Astrocyte of the spinal cord (primary cell): ENCODE results near the gene PLEKHA1.

Source experiments
- DNase-seq: peaks from one replicate; pipeline ENCODE4 v3.0.0; 2011; ENCODE audit warnings: low read depth, low spot score
- H3K4me3 ChIP-seq: 2 replicates; pipeline ENCODE4 v1.5.1; 2011; ENCODE audit warnings: low read depth, mild to moderate bottlenecking, low read length, moderate library complexity
- in situ Hi-C: cut with HindIII; loops from 2 replicates; pipeline ENCODE4 v1.10.0; 2017; ENCODE audit warnings: low sequenced_read_pairs
- TF ChIP-seq, protein P1 (sequence below): IDR thresholded peaks from 2 replicates; pipeline ENCODE4 v1.5.1; 2012; ENCODE audit warnings: low read depth, mild to moderate bottlenecking, low read length, inconsistent platforms

The PLEKHA1 gene

DNA sequence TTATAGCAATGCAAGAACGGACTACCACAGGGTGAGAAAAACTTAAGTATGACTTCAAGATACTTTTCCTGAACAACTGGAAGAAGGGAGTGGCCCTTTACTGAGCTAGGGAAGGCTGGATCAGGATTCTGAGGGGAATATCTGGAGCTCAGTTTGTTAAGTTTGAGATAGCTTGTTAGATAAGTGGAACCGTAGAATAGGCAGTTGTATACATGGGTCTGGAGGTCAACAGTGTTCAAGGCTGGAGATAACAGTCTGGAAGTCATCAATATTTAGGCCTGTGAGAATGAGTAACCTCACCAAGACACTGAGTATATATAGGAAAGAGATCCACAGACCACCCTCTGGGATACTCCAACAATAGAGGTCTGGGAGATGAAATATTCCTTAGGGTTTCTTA lies 7.2 kb downstream of the PLEKHA1 start:
- DNase-seq: no peak
- in situ Hi-C loops: no loop called here
- TF ChIP-seq, protein P1, sequence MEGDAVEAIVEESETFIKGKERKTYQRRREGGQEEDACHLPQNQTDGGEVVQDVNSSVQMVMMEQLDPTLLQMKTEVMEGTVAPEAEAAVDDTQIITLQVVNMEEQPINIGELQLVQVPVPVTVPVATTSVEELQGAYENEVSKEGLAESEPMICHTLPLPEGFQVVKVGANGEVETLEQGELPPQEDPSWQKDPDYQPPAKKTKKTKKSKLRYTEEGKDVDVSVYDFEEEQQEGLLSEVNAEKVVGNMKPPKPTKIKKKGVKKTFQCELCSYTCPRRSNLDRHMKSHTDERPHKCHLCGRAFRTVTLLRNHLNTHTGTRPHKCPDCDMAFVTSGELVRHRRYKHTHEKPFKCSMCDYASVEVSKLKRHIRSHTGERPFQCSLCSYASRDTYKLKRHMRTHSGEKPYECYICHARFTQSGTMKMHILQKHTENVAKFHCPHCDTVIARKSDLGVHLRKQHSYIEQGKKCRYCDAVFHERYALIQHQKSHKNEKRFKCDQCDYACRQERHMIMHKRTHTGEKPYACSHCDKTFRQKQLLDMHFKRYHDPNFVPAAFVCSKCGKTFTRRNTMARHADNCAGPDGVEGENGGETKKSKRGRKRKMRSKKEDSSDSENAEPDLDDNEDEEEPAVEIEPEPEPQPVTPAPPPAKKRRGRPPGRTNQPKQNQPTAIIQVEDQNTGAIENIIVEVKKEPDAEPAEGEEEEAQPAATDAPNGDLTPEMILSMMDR: no peak
- H3K4me3 ChIP-seq: no peak overlapping the region

DNA sequence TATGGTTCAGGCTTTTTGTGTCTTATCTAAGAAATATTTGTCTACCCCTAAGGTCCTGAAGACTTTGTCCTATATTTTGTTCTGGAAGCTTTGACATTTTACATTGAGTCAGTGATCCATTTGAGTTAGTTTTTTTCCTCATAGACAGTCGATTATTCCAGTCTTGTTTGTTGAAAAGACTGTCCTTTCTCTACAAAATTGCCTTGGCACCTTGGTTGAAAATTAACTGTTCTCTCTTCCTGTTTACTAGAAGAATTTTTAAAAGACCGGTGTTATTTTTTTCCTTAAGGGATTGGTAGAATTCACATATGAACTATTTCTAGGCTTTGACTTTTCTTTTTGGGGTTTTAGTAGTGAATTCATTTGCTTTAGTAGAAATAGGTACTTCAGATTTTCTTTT lies 12.0 kb downstream of the PLEKHA1 start:
- no peak for DNase-seq
- H3K4me3 ChIP-seq: no peak overlapping the region
- in situ Hi-C loops: no loop called here
- TF ChIP-seq, protein P1: no peak

DNA sequence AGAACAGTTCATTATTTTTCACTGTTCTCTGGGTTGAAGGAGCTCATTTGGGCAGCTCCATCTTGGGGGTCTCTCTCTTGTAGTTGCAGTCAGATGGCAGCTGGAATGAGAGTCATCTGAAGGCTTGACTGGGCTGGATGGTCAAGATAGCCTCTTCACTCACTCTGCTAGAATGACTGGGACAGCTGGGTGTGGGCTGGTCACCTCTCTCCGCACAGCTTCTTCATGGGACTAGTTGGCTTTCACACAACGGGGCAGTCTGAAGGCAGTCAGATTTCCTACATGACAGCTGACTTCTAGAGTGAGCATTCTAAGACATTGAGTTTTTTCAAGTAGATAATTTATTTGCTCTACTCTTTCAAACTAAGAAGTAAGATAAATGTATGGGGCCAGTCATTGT lies 13.1 kb downstream of the PLEKHA1 start:
- TF ChIP-seq, protein P1: no peak
- DNase-seq: no peak

DNA sequence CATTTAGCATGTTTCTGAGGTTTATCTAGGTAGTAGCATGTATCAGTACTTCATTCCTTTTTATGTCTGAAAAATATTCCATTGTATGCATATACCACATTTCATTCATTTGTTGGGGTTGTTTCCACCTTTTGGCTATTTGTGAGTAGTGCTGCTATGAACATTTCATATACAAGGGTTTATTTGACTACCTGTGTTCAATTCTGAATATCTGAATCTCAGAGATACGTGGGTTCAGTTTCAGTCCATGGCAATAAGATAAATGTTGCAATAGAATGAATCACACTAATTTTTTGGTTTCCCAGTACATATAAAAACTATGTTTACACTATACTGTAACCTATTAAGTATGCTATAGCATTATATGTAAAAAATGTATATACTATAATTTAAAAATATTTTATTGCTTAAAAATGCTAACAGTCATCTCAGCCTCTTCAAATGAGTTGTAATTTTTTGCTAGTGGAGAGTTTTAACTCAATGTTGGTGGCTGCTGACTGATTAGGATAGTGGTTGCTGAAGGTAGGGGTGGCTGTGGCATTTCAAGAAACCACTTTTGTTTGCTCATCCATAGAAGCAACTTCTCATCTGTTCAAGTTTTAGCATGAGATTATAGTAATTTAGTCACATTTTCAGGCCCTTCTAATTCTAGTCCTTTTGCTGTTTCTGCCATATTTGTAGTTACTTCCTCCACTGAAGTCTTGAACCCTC lies 13.9 kb downstream of the PLEKHA1 start:
- no peak for DNase-seq
- TF ChIP-seq, protein P1: no peak
- no peak overlapping the region for H3K4me3 ChIP-seq
- in situ Hi-C loops: no loop called here

More for the DNA sequence above, 13.1 kb downstream of the PLEKHA1 start:
- in situ Hi-C loops: no loop called here
- H3K4me3 ChIP-seq: no peak overlapping the region

DNA sequence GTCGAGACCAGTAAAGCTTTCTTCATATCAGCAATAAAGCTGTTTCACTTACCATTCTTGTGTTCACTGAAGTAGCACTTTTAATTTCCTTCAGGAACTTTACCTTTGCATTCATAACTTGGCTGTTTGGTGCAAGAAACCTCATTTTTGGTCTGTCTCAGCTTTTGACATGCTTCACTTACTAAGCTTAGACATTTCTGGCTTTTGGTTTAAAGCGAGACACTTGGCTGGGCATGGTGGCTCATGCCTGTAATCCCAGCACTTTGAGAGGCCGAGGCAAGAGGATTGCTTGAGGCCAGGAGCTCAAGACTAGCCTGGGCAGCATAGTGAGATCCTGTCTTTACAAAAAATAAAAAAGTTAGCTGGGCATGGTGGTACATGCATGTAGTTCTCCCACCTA lies 15.8 kb downstream of the PLEKHA1 start:
- TF ChIP-seq, protein P1: no peak
- in situ Hi-C loops: no loop called here
- H3K4me3 ChIP-seq: no peak overlapping the region
- DNase-seq: no peak

DNA sequence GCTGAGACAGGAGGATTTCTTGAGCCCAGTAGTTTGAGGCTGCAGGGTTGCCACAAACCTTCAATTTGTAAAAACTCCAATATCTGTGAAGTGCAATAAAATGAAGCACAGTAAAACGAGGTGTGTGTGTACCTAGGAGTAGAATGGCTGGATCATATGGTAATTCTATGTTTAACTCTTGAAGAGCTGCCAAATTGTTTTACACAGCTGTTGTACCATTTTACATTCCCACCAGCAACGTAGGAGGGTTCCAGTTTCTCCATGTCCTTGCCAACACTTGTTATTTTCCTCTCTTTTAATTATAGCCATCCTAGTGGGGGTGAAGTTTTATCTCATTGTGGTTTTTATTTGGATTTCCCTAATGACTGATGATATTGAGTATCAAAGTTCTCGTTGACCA lies 16.2 kb downstream of the PLEKHA1 start:
- in situ Hi-C loops: no loop called here
- no peak overlapping the region for H3K4me3 ChIP-seq
- TF ChIP-seq, protein P1: no peak
- no peak for DNase-seq
